ENCODE data around the gene COL24A1. TPM values are rescaled to one million over a fixed set of nuclear protein-coding genes. Genes with fewer than 3 reads are reported as not detected.

The COL24A1 gene
- total RNA-seq, 4 donors from 2014 or later = 0.32 to 1.8 (median 0.72) TPM

DNA sequence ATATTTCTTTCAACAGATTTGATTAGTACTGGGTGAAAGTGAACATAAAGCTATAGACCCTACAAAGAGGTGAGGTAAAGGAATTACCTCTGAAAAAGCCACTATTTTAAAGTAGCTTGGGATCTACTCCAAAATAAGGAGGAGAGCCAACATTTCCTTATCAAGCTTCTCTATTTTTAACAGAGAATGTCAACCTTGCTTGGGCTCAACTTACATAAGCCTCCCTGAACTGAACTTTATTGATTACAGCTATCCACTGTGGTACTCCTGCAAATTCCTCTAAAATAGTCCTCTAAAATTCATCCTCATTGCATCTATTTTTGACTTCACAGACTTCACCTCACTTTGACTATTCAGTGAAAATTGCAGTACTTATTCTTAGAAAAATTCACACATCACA is 458.7 kb downstream of the COL24A1 start:
- Histone ChIP-seq H3K4me3 (no peak overlapping the region), H3K27ac (no peak overlapping the region), H3K27me3 (no peaks in the 10 kb centered on the region), H3K4me1 (no peaks in the 10 kb centered on the region), H3K9me3 (no peaks in the 10 kb centered on the region), H3K36me3 (peaks cover 26% of the 10 kb centered on the region)
- DNase-seq (ENCODE audit: low spot score in 2 of 2) = no peak
- TF ChIP-seq POLR2A (IDR thresholded peaks at IDR 0.05) = no peak
- TF ChIP-seq EP300 (IDR thresholded peaks at IDR 0.05) = no peak
- TF ChIP-seq, protein P1, sequence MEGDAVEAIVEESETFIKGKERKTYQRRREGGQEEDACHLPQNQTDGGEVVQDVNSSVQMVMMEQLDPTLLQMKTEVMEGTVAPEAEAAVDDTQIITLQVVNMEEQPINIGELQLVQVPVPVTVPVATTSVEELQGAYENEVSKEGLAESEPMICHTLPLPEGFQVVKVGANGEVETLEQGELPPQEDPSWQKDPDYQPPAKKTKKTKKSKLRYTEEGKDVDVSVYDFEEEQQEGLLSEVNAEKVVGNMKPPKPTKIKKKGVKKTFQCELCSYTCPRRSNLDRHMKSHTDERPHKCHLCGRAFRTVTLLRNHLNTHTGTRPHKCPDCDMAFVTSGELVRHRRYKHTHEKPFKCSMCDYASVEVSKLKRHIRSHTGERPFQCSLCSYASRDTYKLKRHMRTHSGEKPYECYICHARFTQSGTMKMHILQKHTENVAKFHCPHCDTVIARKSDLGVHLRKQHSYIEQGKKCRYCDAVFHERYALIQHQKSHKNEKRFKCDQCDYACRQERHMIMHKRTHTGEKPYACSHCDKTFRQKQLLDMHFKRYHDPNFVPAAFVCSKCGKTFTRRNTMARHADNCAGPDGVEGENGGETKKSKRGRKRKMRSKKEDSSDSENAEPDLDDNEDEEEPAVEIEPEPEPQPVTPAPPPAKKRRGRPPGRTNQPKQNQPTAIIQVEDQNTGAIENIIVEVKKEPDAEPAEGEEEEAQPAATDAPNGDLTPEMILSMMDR (IDR thresholded peaks at IDR 0.05) = no peak
- no peak for TF ChIP-seq POLR2AphosphoS5 (IDR thresholded peaks at IDR 0.05)

DNA sequence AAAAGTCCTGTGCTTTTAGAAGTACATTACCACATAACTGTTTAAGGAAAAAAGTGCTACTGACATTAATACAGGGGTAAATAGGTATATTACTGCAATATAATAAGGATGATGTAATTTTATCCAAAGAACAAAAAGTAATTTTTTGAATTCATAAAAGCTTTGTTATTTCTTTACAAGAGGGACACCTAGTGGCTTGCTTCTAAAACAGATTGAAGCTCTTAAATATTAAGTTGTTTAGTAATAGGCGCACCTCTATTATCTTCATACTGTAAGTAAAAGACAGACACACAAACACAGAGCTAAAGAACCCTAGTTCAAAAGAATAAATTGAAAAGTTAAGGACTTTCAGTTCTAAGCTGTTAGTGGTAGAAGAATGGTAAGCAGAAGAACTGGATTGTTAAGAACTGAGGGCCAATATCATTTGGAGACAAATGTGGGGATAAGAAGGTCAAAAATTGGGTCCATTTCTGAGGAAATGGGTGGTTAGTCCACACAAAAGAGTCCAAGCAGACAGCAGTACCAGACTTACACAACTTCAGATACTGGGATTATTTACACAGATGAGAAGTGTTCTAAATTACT is 463.8 kb downstream of the COL24A1 start:
- 47% methylated on average over 1 of the region's 1 CpG for WGBS
- DNase-seq (ENCODE audit: low spot score in 2 of 2) = no peak

DNA sequence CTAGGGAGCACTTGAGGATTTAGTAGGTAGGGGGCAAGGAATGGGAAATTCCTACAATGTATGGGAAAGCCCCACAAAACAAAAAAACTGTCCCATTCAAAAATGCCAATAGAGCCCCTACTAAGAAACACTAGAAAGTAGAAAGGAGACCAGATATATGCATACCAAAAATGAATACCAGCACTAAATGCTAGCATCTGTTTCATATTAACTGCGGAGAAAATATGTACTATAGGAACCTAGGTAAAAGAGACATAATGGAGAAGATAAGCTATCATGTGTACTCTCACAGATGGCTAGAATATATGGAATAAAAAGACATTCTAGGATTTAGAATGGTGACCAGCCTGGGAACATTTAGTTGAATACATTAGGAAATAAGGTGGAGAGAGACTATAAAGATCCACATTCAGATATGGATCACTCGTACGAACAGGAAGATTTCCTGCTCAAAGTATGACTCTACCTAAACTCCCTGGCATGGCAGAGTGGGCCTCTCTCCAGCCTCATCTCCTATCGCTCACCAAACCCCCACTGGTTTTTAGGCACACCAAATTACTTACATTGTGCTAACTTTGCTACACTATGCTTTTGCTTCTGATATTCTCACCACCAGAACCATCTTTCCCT is 466.7 kb downstream of the COL24A1 start:
- Histone ChIP-seq H3K27me3 (no peaks in the 10 kb centered on the region), H3K9me3 (no peaks in the 10 kb centered on the region), H3K4me1 (no peaks in the 10 kb centered on the region), H3K4me3 (no peak overlapping the region), H3K27ac (no peak overlapping the region), H3K36me3 (peaks cover 9% of the 10 kb centered on the region)
- TF ChIP-seq EP300 (IDR thresholded peaks at IDR 0.05) (no peak), POLR2AphosphoS5 (IDR thresholded peaks at IDR 0.05) (no peak), POLR2A (IDR thresholded peaks at IDR 0.05) (no peak)
- TF ChIP-seq, protein P1 (IDR thresholded peaks at IDR 0.05) = no peak
- DNase-seq (ENCODE audit: low spot score in 2 of 2) = no peak
- WGBS = 80% methylated on average over 4 of the region's 4 CpGs

More for the DNA sequence above, 463.8 kb downstream of the COL24A1 start:
- H3K27ac ChIP-seq = no peak overlapping the region
- H3K4me3 ChIP-seq = no peak overlapping the region
- H3K4me1 ChIP-seq = no peaks in the 10 kb centered on the region
- TF ChIP-seq POLR2A (IDR thresholded peaks at IDR 0.05) (no peak), EP300 (IDR thresholded peaks at IDR 0.05) (no peak), POLR2AphosphoS5 (IDR thresholded peaks at IDR 0.05) (no peak)
- TF ChIP-seq, protein P1 (IDR thresholded peaks at IDR 0.05) = peak in 1 of 2 donors; percentile 19
- H3K9me3 ChIP-seq = no peaks in the 10 kb centered on the region
- peaks cover 12% of the 10 kb centered on the region for H3K36me3 ChIP-seq
- no peaks in the 10 kb centered on the region for H3K27me3 ChIP-seq

DNA sequence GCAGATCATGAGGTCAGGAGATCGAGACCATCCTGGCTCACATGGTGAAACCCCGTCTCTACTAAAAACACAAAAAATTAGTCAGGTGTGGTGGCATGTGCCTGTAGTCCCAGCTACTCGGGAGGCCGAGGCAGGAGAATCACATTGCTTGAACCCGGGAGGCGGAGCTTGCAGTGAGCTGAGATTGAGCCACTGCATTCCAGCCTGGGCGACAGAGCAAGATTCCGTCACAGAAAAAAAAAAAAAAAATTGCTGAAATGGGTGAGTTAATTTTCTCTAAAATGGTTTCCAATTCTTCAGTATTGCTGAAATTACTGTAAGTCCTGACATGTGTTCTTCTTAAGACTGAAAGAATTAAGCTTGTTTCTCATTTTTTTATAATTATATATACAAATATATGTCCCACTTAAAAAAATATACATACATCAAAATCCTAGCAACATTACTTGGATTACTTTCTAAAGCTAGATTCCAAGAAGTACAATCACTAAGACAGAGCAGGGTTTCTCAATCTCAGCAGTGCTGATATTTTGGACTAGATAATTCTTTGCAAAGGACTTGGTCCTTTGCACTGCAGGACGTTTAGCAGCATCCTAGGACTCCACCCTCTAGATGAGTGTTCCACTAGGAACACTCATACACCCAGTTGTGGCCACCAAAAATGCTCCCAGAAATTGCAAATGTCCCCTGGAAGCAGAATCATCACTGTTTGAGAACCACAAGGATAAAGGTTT is 473.1 kb downstream of the COL24A1 start:
- peaks cover 10% of the 10 kb centered on the region for H3K36me3 ChIP-seq
- TF ChIP-seq EP300 (IDR thresholded peaks at IDR 0.05) (no peak), POLR2A (IDR thresholded peaks at IDR 0.05) (no peak), POLR2AphosphoS5 (IDR thresholded peaks at IDR 0.05) (no peak)
- TF ChIP-seq, protein P1 (IDR thresholded peaks at IDR 0.05) = no peak
- DNase-seq (ENCODE audit: low spot score in 2 of 2) = no peak
- 91% methylated on average over 9 of the region's 9 CpGs for WGBS
- no peak overlapping the region for H3K27ac ChIP-seq
- no peak overlapping the region for H3K4me3 ChIP-seq
- H3K27me3 ChIP-seq = no peaks in the 10 kb centered on the region
- H3K9me3 ChIP-seq = no peaks in the 10 kb centered on the region
- H3K4me1 ChIP-seq = no peaks in the 10 kb centered on the region

DNA sequence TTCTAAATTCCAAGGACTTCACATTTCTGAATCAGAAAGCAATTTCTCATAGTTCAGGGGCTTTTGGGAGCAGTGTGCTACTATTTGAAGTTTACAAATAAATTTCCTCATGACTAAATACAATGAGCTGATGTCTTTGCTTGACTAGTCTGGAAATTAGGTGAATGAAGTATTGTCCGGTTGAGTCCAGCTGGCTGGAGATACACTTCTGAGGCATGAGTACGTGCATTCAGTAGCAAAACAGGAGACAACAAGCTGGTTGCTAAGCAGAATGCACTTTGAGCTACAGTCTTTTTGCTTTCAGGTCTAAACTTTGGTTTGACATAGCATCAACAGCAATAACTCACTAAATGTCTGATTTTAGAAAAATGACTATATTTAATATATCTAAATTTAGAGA is 475.5 kb downstream of the COL24A1 start:
- no peak overlapping the region for H3K27ac ChIP-seq
- no peak for DNase-seq (ENCODE audit: low spot score in 2 of 2)
- WGBS = 59% methylated on average over 2 of the region's 2 CpGs
- peaks cover 23% of the 10 kb centered on the region for H3K36me3 ChIP-seq
- H3K9me3 ChIP-seq = no peaks in the 10 kb centered on the region
- H3K4me1 ChIP-seq = no peaks in the 10 kb centered on the region
- H3K27me3 ChIP-seq = no peaks in the 10 kb centered on the region
- no peak overlapping the region for H3K4me3 ChIP-seq
- TF ChIP-seq EP300 (IDR thresholded peaks at IDR 0.05) (no peak), POLR2A (IDR thresholded peaks at IDR 0.05) (no peak), POLR2AphosphoS5 (IDR thresholded peaks at IDR 0.05) (no peak)
- TF ChIP-seq, protein P1 (IDR thresholded peaks at IDR 0.05) = no peak
